ENCODE measurements around the gene LRRK2.

The LRRK2 gene

GRCh38 chr12:40324261-40324660, 99.5 kb downstream of the LRRK2 start:
- no peak for TF ChIP-seq SIN3A (IDR thresholded peaks at IDR 0.05; ENCODE audit: borderline replicate concordance, insufficient read depth, low read length)
- no peak for TF ChIP-seq FOXP2 (optimal IDR thresholded peaks at IDR 0.05; ENCODE audit: borderline replicate concordance, extremely low read depth, extremely low read length, insufficient read depth)
- no peak for TF ChIP-seq POLR2AphosphoS5 (IDR thresholded peaks at IDR 0.05; ENCODE audit: low read depth, low read length)
- no peak for TF ChIP-seq REST (IDR thresholded peaks at IDR 0.05; ENCODE audit: insufficient read depth in 1 of 2, low read depth in 2 of 2, low read length in 2 of 2)
- TF ChIP-seq TAF1 (IDR thresholded peaks at IDR 0.05; ENCODE audit: borderline replicate concordance, insufficient read depth, low read length): no peak

GRCh38 chr12:40325349-40325960, 100.7 kb downstream of the LRRK2 start:
- no peak for TF ChIP-seq POLR2AphosphoS5 (IDR thresholded peaks at IDR 0.05; ENCODE audit: low read depth, low read length)
- TF ChIP-seq TAF1 (IDR thresholded peaks at IDR 0.05; ENCODE audit: borderline replicate concordance, insufficient read depth, low read length): no peak
- no peak for TF ChIP-seq SIN3A (IDR thresholded peaks at IDR 0.05; ENCODE audit: borderline replicate concordance, insufficient read depth, low read length)
- no peak for TF ChIP-seq REST (IDR thresholded peaks at IDR 0.05; ENCODE audit: insufficient read depth in 1 of 2, low read depth in 2 of 2, low read length in 2 of 2)
- TF ChIP-seq FOXP2 (optimal IDR thresholded peaks at IDR 0.05; ENCODE audit: borderline replicate concordance, extremely low read depth, extremely low read length, insufficient read depth): no peak

- TF ChIP-seq TAF1 (IDR thresholded peaks at IDR 0.05; ENCODE audit: borderline replicate concordance, insufficient read depth, low read length) (no peak), REST (IDR thresholded peaks at IDR 0.05; ENCODE audit: insufficient read depth in 1 of 2, low read depth in 2 of 2, low read length in 2 of 2) (no peak), FOXP2 (optimal IDR thresholded peaks at IDR 0.05; ENCODE audit: borderline replicate concordance, extremely low read depth, extremely low read length, insufficient read depth) (no peak), POLR2AphosphoS5 (IDR thresholded peaks at IDR 0.05; ENCODE audit: low read depth, low read length) (no peak), SIN3A (IDR thresholded peaks at IDR 0.05; ENCODE audit: borderline replicate concordance, insufficient read depth, low read length) (no peak)
Measured at GRCh38 chr12:40327535-40327934, 102.7 kb downstream of the LRRK2 start.

GRCh38 chr12:40330180-40330579, 105.4 kb downstream of the LRRK2 start:
- TF ChIP-seq FOXP2 (optimal IDR thresholded peaks at IDR 0.05; ENCODE audit: borderline replicate concordance, extremely low read depth, extremely low read length, insufficient read depth): no peak
- TF ChIP-seq SIN3A (IDR thresholded peaks at IDR 0.05; ENCODE audit: borderline replicate concordance, insufficient read depth, low read length): no peak
- no peak for TF ChIP-seq TAF1 (IDR thresholded peaks at IDR 0.05; ENCODE audit: borderline replicate concordance, insufficient read depth, low read length)

- TF ChIP-seq REST (IDR thresholded peaks at IDR 0.05; ENCODE audit: insufficient read depth in 1 of 2, low read depth in 2 of 2, low read length in 2 of 2): no peak
Measured at GRCh38 chr12:40331886-40332285, 107.1 kb downstream of the LRRK2 start.
